Measurements from ENCODE around the gene APOC4.
"Not testable (repeated sequence)": the region's sequence is repeated elsewhere in the genome, so short reads cannot be mapped to it uniquely, and the experiment has no call there.

Gene APOC4

GRCh38 chr19:44960906-44961728 is 19.1 kb downstream of the APOC4 start:
- no peak for DNase-seq

GRCh38 chr19:44961821-44962220 is 19.8 kb downstream of the APOC4 start:
- DNase-seq, result no peak

- DNase-seq, result no peak
Measured at GRCh38 chr19:44968118-44968517, 26.1 kb downstream of the APOC4 start.

DNA sequence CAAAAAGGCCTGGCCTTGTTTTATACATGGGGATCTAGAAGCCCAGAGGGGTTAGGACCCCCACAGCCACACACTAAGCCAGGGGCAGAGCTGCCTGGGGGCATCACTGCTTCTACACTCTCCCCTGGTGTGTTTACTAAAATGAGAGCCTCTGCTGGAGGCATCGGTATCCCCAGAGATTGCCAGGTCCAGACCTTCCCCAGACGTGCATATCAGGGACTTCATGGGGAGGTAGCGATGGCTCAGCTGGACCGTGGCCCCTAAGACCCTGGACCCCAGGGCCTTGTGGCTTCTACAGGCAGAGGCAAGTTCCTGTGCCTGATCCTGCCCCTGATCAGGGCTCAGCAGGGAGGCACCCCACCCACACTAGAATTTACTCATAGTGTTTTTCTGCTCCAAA is 26.6 kb downstream of the APOC4 start:
- no peak for DNase-seq

DNA sequence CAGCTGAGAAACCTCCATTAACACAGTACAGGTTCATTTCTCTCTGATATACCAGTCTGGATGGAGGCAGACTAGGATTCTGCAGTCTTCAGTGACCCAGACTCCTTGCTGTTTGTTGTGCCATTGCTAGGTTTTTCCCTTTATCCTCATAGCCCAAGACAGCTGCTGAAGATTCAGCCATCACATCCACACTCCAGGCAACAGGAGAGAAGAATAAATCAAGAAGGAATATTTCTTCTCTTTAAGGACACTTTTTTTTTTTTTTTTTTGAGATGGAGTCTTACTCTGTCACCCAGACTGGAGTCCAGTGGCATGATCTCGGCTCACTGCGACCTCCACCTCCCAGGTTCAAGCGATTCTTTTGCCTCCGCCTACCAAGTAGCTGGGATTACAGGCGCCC is 27.4 kb downstream of the APOC4 start:
- no peak for DNase-seq

- not testable (repeated sequence) for DNase-seq
Measured at GRCh38 chr19:44971451-44971850, 29.4 kb downstream of the APOC4 start.

DNA sequence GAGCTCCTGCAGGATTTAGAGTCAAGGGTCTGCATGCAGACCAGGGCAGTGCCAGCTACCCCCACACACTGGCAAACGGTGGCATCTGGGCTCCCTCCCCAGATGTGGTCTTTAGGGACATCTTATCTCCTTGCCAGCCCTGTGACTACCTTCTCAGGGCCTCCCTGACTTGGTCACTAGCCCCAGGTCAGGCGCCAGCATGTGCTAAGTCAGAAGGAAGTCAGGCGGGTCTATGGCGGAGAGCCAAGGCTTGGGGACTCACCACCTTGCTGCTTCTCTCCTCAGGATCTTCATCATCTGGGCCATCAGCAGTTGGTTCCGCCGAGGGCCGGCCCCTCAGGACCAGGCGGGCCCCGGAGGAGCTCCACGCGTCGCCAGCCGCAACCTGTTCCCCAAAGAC is 30.8 kb downstream of the APOC4 start:
- no peak for DNase-seq

DNA sequence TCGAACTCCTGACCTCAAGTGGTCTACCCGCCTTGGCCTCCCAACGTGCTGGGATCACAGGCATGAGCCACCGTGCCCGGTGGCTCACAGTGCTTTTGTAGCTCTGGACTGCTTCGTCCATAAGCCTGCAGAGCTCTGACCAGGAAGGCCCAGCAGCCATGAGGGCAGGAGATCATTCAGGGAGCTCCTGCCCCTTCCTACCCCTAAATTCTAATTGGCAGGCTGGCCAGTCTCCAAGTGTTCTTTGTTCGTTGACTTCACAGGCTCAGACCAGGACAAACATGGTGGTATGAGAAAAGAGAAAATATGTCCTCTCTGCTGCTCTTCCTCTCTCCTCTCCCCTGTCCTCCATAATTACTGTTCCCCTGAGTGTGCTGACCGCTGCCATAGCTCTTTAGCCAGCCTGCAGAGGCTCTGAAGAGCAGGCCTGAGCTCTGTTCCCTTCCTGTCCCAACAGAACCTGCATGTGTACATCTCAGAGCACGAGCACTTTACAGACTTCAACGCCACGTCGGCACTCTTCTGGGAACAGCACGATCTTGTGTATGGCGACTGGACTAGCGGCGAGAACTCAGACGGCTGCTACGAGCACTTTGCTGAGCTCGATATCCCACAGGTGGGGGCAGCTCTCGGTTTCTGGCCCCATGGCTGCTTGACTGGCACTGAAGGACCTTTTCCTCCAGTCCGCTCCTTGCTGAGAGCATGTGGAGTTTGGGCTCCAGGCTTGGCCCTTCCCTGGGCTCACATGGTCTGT is 32.1 kb downstream of the APOC4 start:
- no peak for DNase-seq

DNA sequence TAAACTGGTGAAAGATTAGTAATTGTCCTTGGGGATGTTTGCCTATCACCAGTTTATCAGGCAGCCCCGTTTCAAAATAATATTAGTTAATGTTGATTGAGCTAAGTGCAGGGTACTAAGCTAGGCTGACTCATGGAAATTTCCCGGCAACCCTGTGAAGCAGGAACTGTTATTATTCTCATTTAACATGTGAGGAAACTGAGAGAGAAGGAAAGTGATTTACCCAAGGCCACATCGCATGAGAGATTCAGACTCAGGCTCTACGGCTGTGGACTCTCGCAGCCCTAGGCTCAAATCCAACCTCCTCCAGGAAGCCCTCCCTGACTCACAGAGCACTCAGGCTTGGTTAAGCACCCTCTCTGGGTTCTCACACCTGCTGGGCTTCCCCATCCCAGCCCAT is 32.8 kb downstream of the APOC4 start:
- no peak for DNase-seq

DNA sequence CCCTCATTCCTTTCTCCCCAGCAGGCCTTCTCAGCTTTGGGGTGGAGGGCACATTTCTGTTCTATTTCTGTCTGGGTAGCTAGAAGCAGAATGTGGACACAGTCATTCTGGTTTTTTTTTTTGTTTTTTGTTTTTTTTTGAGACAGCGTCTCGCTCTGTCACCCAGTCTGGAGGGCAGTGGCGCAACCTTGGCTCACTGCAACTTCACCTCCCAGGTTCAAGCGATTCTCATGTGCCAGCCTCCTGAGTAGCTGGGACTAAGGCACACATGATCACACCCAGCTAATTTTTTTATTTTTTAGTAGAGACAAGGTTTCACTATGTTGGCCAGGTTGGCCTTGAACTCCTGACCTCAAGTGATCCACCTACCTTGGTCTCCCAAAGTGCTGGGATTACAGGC is 33.4 kb downstream of the APOC4 start:
- no peak for DNase-seq

DNA sequence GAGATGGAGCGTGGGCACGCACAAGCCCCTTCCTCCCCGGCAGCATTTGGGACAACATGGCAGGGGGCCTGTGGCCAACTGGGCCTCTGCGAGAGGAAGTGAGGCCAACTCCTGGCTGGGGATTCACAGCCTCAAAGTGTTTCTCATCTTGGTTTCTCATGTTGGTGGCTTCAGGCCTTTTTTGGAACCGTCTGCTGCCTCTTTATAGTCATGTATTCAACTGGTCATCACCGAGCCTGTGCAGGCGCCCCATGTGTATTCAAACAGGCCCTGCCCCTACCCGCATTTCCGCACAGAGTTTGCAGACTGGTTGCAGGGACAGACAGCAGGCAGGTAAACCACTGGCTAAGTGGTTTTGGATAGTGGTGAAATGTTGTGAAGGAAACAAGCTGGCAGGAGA is 42.0 kb downstream of the APOC4 start:
- no peak for DNase-seq

DNA sequence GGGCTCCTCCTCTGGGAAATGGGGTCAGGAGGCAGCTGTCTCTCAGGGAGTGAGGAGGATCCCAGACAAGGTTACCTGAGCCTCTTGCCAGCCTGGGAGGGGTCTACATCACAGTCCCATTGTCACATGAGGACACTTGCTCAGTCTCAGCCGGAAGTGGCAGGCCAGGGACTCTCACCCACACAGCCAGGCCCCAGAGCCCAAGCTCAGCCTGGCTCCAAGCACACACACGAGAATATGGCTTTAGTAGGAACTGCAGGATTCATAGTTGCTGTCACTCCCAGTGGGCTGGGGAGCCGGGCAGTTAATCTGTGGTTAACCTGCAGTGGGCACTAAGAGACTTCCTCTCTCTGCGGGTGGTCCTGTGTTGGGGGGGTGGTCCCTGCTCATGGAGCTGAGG is 43.4 kb downstream of the APOC4 start:
- DNase-seq, result no peak

DNA sequence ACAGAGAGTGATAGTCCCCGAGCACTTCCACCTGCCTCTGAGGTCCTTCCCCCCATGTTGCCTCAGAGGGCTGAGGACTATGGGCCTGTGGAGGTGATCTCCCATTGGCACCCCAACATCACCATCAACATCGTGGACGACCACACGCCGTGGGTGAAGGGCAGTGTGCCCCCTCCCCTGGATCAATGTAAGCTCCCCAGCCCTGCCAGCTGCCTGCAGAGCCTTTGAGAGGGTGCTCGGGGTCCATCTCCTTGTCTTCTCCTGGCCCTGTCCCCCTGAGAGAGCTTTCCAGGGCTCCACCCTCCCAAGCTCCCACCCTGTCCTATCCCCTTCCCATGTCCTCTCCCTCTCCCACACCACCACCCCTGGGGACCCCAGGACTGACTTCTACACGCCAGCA is 44.4 kb downstream of the APOC4 start:
- no peak for DNase-seq

DNA sequence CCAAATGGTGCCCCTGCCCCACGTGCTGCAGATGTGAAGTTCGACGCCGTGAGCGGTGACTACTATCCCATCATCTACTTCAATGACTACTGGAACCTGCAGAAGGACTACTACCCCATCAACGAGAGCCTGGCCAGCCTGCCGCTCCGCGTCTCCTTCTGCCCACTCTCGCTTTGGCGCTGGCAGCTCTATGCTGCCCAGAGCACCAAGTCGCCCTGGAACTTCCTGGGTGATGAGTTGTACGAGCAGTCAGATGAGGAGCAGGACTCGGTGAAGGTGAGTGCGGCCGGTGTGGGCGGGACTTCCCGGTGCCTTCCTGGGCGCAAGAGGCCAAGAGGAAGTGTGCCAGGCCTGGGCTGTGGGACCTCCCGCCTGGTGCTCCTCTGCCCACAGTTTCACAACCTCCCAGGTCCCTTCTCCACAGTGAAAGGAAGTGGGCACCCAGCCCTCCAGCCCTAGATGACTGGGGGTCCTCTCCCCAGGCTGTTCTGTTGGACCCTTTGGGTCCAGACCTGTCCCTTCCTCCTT is 45.2 kb downstream of the APOC4 start:
- no peak for DNase-seq

- no peak for DNase-seq
Measured at GRCh38 chr19:44988273-44988672, 46.2 kb downstream of the APOC4 start.

DNA sequence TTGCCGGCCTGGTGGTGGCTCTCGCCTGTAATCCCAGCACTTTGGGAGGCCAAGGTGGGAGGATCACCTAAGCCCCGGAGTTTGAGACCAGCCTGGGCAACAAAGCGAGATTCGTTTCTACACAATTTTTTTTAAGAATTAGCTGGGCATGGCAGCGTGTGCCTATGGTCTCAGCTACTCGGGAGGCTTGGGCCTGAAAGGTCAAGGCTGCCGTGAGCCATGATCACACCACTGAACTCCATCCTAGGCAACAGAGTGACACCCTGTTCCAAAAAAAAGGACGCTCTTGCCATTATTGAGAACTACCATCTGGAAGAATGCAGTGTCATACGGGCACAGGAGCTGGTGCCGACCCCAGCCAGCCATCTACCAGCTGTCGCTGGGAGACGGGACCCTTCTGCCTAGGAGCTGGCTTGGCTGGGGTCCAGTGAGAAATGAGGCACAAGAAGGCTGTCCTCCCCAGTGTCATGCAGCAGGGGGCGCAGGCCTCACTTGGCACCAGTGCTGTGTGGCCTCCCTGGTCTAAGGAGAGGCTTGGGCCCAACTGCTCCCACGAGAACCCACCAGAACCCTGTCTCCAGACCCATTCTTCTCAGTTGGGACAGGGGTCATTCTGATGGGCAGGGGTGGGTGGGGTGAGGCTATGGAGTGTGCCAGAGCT is 47.0 kb downstream of the APOC4 start:
- peak; percentile 55 to 61 for DNase-seq

- no peak for DNase-seq
Measured at GRCh38 chr19:44990459-44990858, 48.4 kb downstream of the APOC4 start.

- DNase-seq, result no peak
Measured at GRCh38 chr19:44990966-44991365, 48.9 kb downstream of the APOC4 start.

DNA sequence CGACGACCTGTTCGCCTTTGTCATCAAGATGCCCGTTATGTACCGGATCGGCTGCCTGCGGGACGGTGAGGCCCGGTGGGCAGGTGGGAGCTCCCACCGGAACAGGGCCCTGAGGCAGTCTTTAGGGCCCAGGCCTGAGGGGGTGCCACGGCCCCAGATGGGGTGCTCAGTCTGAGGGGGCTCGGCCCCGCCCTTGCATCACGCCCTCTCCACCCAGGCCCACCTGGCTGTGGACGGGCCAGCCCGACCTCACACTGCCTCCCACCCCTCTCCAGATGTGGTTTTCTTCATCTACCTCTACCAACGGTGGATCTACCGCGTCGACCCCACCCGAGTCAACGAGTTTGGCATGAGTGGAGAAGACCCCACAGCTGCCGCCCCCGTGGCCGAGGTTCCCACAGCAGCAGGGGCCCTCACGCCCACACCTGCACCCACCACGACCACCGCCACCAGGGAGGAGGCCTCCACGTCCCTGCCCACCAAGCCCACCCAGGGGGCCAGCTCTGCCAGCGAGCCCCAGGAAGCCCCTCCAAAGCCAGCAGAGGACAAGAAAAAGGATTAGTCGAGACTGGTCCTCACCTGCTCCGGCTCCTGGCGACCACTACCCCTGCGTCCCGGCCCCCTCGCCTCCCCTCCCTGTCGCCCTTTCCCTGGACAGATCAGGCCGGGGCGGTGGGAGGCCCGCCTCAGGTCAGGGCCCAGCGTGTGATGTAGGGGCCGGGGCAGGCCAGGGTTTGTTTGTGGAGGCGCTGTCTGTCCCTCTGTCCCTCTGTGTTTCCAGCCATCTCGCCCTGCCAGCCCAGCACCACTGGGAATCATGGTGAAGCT is 50.5 kb downstream of the APOC4 start:
- DNase-seq, result no peak

DNA sequence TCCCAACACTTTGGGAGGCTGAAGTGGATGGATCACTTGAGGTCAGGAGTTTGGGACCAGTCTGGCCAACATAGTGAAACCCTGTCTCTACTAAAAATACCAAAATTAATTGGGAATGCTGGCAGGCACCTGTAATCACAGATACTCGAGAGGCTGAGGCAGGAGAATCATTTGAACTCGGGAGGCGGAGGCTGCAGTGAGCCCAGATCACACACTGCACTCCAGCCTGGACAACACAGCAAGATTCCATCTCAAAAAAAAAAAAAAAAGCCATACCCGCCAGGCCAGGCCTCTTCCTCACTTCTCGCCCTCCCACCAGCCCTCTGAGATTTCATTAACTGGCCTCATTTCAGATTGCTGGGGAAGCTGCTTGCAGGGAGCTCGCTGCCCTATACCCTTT is 51.5 kb downstream of the APOC4 start:
- DNase-seq, result no peak

GRCh38 chr19:44993926-44994537 is 52.0 kb downstream of the APOC4 start:
- no peak for DNase-seq

All from stimulated activated CD4-positive, alpha-beta T cell treated with anti-CD3 and anti-CD28 coated beads, Interleukin-4, amount 100 ng/mL, for 4 hours (primary cell).